ENCODE data around the gene BANF1.

GRCh38 chr11:66017321-66017720 is 15.0 kb downstream of the BANF1 start:
- TF ChIP-seq CTCF (IDR thresholded peaks at IDR 0.05) (no peak), POLR2A (IDR thresholded peaks at IDR 0.05) (no peak)

Data from body of pancreas (tissue), 4 donors.